Activated CD4-positive, alpha-beta T cell treated with anti-CD3 and anti-CD28 coated beads, Interleukin-2, amount 50 U/mL, for 24 hours (primary cell): ENCODE data around the gene NLGN4X.
"Not testable (repeated sequence)": the region's sequence is repeated elsewhere in the genome, so short reads cannot be mapped to it uniquely, and the experiment has no call there.

Experiments
- DNase-seq, 2 donors: peaks; one replicate each; pipeline ENCODE4 v3.0.0-alpha.2; 2020; ENCODE audit warnings: low read depth in 1 of 2, low spot score in 1 of 2

NLGN4X gene

GRCh38 chrX:6015423-6015822 lies 213.2 kb downstream of the NLGN4X start:
- no peak for DNase-seq

DNA sequence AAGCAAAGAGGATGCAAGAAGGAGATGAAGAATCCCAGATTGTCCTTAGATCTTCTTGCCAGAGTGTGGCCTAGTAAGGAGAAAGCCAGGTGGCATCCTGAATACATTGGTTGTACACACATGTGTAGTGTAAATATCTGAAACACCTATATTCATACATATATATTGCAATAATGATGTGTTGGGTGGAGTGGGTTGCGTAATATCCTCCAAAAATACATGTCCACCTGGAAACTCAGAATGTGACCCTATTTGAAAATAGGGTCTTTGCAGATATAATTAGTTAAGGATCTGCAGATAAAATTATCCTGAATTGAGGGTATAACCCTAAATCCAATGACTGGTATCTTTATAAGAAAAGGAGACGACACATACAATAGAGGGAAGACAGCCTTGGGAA lies 216.3 kb downstream of the NLGN4X start:
- no peak for DNase-seq

DNA sequence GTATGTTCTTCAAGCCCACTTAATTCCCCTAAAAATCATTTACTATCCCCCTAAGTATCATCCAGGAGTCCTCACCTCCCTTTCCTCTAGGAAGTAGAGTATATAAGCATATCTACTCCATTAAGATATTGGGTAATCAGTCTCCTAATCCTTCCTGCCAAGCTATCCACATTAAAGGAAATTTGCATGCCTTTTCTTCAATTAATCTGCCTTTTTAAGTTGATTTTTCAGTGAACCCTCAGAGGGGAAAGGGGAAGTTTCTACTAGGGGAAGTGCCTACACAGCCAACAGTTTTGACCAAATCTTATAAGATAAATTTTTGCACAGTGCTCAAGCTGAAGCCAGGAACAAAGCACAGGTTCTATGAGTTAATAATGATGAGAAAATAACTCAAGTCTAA lies 222.8 kb downstream of the NLGN4X start:
- no peak for DNase-seq

DNA sequence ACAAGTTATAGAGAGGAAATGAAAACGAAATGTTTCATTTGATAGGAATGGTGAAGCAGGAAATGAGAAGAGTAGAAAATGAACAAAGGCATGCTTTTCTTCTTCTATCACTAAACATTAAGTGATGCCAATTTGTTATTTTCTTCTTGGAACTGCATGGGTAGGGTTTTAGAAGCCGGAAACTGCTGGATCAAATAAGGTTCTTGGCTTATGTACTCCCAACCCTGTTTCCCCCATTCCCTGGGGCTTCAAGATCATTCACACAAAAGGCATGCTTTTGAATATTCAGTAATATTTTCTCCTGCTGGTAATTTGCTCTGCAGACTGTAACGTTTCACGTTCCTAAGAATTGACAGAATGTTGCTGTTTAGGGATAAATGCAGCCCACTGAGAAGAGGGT lies 224.1 kb downstream of the NLGN4X start:
- no peak for DNase-seq

- no peak for DNase-seq
Measured at GRCh38 chrX:6002056-6002455, 226.6 kb downstream of the NLGN4X start.

GRCh38 chrX:5998901-5999300 lies 229.8 kb downstream of the NLGN4X start:
- no peak for DNase-seq

DNA sequence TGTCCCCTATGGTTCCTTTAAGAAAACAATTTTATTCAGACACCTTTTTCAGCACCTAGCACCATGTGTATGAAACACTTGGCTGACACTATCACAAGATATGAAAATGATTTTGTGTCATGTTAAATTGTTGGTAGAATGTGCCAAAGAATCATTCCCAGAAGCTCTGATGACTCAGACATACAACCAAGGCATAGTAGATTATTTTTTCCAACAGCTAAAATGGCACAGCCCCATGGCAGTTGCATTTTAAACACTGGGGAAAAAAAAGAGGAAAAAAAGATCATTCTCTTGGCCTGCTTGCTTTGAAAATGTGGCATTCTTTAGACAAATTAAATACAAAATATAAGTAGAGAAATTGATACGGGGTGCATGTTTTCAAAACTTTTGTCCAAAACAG lies 230.2 kb downstream of the NLGN4X start:
- DNase-seq: no peak

DNA sequence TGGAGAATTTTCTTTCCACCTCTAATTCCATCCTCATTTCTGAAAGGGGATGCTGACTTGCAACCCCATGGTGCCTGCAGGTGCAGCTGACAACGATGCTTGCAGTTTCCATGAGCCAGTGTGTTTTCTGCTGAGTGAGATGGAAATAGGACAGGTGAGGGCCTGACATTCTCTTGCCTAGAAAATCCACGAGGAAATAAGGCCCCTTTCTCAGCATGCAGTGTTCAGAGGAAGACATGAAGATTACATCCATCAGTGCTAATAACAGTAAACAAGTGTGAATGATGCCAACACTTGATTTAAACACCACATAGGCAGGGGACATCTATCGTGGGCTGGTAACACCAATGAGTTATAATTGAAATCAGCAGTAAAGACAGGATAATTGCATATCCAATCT lies 237.3 kb downstream of the NLGN4X start:
- DNase-seq: no peak

DNA sequence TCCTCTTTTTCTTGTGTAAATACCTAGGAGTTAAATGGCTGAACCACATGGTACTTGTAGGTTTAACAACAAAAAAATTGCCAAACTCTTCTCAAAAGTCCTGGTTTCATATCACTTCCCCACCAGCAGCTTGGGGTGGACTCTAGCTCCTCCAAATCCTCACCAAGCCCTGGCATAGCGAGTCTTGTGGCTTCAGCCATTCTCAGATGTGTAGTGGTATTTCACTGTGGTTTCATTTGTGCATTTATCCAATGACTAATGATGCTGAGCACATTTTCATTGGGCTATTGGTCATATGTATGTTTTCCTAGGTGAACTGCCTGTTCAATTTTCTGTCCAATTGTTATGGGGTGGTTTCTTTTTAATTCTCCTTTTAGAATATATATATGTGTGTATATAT lies 249.3 kb downstream of the NLGN4X start:
- DNase-seq: no peak

DNA sequence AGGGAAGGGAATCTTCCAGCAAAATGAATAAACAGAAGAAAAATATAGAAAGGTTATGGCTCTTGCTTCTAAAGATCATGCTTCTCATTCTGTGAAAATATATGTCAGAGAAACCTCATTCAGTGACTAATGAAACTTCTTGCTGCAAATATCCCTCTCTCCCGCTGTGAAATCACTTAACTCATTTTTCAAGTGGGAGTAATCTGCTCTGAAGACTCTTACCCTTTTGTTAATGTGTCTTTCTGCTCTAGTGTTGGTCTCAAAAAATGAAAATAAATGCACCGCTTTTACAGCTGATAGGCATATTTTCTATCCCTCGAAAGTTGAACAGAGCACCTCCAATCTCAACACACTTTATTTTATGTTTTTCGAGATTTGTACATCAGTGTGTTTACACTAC lies 252.3 kb downstream of the NLGN4X start:
- DNase-seq: no peak

DNA sequence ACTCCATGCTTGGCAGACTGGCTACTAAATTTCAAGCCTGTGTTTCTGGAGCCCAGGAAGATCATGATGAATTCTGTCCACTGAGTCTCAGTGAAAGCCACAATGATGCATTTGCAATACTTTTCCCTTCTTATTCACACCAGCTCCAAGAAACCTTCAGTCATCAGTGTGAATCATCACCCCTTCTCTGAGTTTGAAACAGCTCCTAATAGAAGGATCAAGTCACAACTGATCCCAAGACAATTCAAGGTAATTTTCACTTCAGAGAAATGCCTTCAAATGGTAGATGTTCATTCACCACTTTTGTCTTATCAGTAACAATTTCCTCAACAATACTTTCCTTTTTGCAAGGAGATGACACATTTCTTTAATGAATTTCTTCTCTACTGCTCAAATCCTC lies 257.4 kb downstream of the NLGN4X start:
- DNase-seq: no peak

DNA sequence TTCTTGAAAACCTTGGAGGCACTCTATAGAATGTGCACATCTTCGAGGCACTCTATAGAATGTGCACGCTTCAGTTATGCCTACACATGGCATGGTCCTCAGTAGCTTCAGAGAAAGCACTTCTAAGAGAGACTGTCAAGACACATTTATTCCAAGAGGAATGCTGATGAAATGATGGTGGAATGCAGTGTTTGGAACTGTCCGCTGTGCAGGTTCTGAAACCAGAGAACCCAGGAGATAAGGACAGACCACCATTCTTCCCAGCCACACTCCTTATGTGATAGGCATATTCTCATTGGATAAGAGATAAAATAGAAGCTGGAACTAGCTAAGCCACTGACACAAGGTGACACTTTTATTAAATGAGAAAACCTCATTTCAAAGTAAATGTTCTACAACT lies 263.3 kb downstream of the NLGN4X start:
- no peak for DNase-seq

GRCh38 chrX:5959286-5959685 lies 269.4 kb downstream of the NLGN4X start:
- no peak for DNase-seq

DNA sequence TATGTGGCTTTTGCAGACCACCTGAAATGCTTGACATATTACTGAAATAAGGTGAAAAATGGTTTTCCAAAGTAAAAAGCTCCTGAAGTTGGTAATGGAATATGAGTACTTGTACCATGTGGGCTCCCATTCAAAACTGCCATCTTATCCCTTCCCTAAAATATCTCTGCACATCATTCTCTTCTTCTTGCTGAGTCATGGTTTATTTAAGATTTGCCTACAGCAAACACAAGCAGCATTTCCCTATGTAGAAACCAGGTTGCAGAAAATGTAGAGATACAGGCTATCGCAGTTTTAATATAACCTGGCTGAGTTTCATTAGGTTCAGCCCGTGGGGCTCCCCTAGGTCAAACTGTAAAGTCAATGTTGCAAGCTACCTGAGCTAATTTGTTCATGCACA lies 270.1 kb downstream of the NLGN4X start:
- no peak for DNase-seq

DNA sequence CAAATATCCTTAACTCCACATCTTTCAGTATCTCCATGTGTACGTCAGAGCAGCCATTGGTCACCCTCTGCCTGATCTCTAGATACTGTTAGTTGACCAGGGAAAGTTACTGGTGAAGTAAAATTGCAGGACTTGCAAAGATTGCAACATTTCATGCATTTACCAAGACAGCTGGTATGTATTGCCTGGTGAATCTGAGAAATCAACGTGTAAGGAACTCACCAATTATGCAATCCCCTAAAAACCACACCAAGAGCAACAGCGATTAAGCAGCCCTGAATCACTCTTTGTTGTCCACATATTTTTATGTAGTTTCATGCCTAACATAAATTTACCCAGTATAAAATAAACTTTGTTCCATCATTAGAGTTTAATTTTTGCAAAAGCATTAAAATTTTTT lies 271.2 kb downstream of the NLGN4X start:
- no peak for DNase-seq

GRCh38 chrX:5936438-5936837 lies 292.2 kb downstream of the NLGN4X start:
- no peak for DNase-seq

- no peak for DNase-seq
Measured at GRCh38 chrX:5928224-5928623, 300.4 kb downstream of the NLGN4X start.

GRCh38 chrX:5916945-5917344 lies 311.7 kb downstream of the NLGN4X start:
- no peak for DNase-seq

DNA sequence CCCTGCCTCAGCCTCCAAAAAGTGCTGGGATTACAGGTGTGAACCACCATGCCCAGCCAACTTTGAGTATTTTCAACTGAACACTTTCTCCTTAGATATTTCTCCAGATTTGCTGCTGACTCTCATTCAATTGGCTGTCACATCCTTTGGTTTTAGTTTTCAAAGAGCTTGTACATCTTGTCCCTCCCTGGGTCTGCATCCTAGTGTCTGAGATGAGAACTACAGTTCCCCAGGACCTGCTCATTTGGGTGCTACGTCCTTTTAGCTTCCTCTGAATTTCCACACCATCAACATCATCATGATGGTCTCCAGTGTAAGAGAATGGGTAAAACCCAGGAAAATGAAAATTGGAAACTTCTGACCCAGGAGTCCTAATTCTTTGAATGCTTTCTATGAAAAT lies 312.9 kb downstream of the NLGN4X start:
- DNase-seq: no peak

GRCh38 chrX:5907207-5907606 lies 321.5 kb downstream of the NLGN4X start:
- DNase-seq: no peak

- not testable (repeated sequence) for DNase-seq
Measured at GRCh38 chrX:5903586-5904190, 325.0 kb downstream of the NLGN4X start.

GRCh38 chrX:5898463-5898862 lies 330.2 kb downstream of the NLGN4X start:
- DNase-seq: no peak

GRCh38 chrX:5891378-5891777 lies 337.3 kb downstream of the NLGN4X start:
- DNase-seq: no peak
